ENCODE results near the gene BCOR.

The BCOR gene

GRCh38 chrX:40099055-40099958 is 1.5 kb upstream of the BCOR start:
- H3K27me3 ChIP-seq (ENCODE audit: low read length), result no peaks in the 10 kb centered on the region
- H3K4me3 ChIP-seq (ENCODE audit: insufficient read depth, low read length, poor library complexity, severe bottlenecking), result peak overlapping the region; percentile 47
- H3F3A ChIP-seq (ENCODE audit: insufficient read depth), result peaks cover 32% of the 10 kb centered on the region
- no peaks in the 10 kb centered on the region for H3K36me3 ChIP-seq (ENCODE audit: low read length)
- H3K4me2 ChIP-seq (ENCODE audit: low read depth, low read length, poor library complexity, severe bottlenecking), result peak overlapping the region; percentile 86
- no peak for TF ChIP-seq EZH2phosphoT487 (conservative IDR thresholded peaks at IDR 0.05; ENCODE audit: low read length)
- no peaks in the 10 kb centered on the region for H3K9me2 ChIP-seq (replicated peaks; ENCODE audit: insufficient read depth, low read length)
- H3K9ac ChIP-seq (ENCODE audit: low read length), result peak overlapping the region; percentile 72
- H4K20me1 ChIP-seq (ENCODE audit: low read depth, low read length), result peaks cover 7% of the 10 kb centered on the region; the same call in 1 of the 2 replicates
- H3K79me2 ChIP-seq (ENCODE audit: insufficient read depth, low read length), result peaks cover 16% of the 10 kb centered on the region
- H3K27ac ChIP-seq (ENCODE audit: low read depth, low read length), result peak overlapping the region; percentile 100
- no peaks in the 10 kb centered on the region for H3K9me3 ChIP-seq (ENCODE audit: insufficient read depth, low read length)
- H2AFZ ChIP-seq (ENCODE audit: low read depth, low read length, severe bottlenecking), result no peak overlapping the region

GRCh38 chrX:40098264-40099054 is 701 bp upstream of the BCOR start:
- peak overlapping the region; percentile 86 for H3K4me2 ChIP-seq (ENCODE audit: low read depth, low read length, poor library complexity, severe bottlenecking)
- no peaks in the 10 kb centered on the region for H3K9me2 ChIP-seq (replicated peaks; ENCODE audit: insufficient read depth, low read length)
- no peaks in the 10 kb centered on the region for H3K9me3 ChIP-seq (ENCODE audit: insufficient read depth, low read length)
- no peaks in the 10 kb centered on the region for H3K36me3 ChIP-seq (ENCODE audit: low read length)
- H2AFZ ChIP-seq (ENCODE audit: low read depth, low read length, severe bottlenecking), result no peak overlapping the region
- H4K20me1 ChIP-seq (ENCODE audit: low read depth, low read length), result peaks cover 11% of the 10 kb centered on the region; the same call in 1 of the 2 replicates
- H3F3A ChIP-seq (ENCODE audit: insufficient read depth), result peaks cover 25% of the 10 kb centered on the region
- peaks cover 25% of the 10 kb centered on the region for H3K79me2 ChIP-seq (ENCODE audit: insufficient read depth, low read length)
- peak overlapping the region; percentile 100 for H3K27ac ChIP-seq (ENCODE audit: low read depth, low read length)
- H3K27me3 ChIP-seq (ENCODE audit: low read length), result no peaks in the 10 kb centered on the region
- H3K4me3 ChIP-seq (ENCODE audit: insufficient read depth, low read length, poor library complexity, severe bottlenecking), result peak overlapping the region; percentile 47
- peak overlapping the region; percentile 72 for H3K9ac ChIP-seq (ENCODE audit: low read length)
- TF ChIP-seq CTCF (IDR thresholded peaks at IDR 0.05; ENCODE audit: insufficient read depth, low read length, poor library complexity, severe bottlenecking) (no peak), EZH2phosphoT487 (conservative IDR thresholded peaks at IDR 0.05; ENCODE audit: low read length) (no peak)

- H3K4me3 ChIP-seq (ENCODE audit: insufficient read depth, low read length, poor library complexity, severe bottlenecking), result peak overlapping the region; percentile 73
- no peaks in the 10 kb centered on the region for H3K9me2 ChIP-seq (replicated peaks; ENCODE audit: insufficient read depth, low read length)
- peak overlapping the region; percentile 100 for H3K27ac ChIP-seq (ENCODE audit: low read depth, low read length)
- peaks cover 38% of the 10 kb centered on the region for H3K79me2 ChIP-seq (ENCODE audit: insufficient read depth, low read length)
- H3K36me3 ChIP-seq (ENCODE audit: low read length), result no peaks in the 10 kb centered on the region
- no peak overlapping the region for H2AFZ ChIP-seq (ENCODE audit: low read depth, low read length, severe bottlenecking)
- H3F3A ChIP-seq (ENCODE audit: insufficient read depth), result peaks cover 24% of the 10 kb centered on the region
- TF ChIP-seq EZH2phosphoT487 (conservative IDR thresholded peaks at IDR 0.05; ENCODE audit: low read length) (no peak), CTCF (IDR thresholded peaks at IDR 0.05; ENCODE audit: insufficient read depth, low read length, poor library complexity, severe bottlenecking) (no peak)
- H4K20me1 ChIP-seq (ENCODE audit: low read depth, low read length), result peaks cover 16% of the 10 kb centered on the region; the same call in 1 of the 2 replicates
- no peak overlapping the region for H3K4me2 ChIP-seq (ENCODE audit: low read depth, low read length, poor library complexity, severe bottlenecking)
- no peaks in the 10 kb centered on the region for H3K9me3 ChIP-seq (ENCODE audit: insufficient read depth, low read length)
- no peaks in the 10 kb centered on the region for H3K27me3 ChIP-seq (ENCODE audit: low read length)
- peak overlapping the region; percentile 72 for H3K9ac ChIP-seq (ENCODE audit: low read length)
Observed at GRCh38 chrX:40097141-40097503, 636 bp downstream of the BCOR start.
